IPS-18c (cell line): ENCODE data around the gene MBOAT2.
"Not testable (repeated sequence)": the region's sequence is repeated elsewhere in the genome, so short reads cannot be mapped to it uniquely, and the experiment has no call there.

Experiments used
- H3K4me3 ChIP-seq: 2 replicates; pipeline ENCODE4 v1.7.0; 2013; ENCODE audit warnings: low read depth, mild to moderate bottlenecking, low read length, moderate library complexity; ENCODE audit not compliant: insufficient read depth
- H3K9me3 ChIP-seq: one replicate; pipeline ENCODE4 v1.6.1; 2013; ENCODE audit warnings: mild to moderate bottlenecking, low read length, moderate library complexity; ENCODE audit not compliant: control insufficient read depth, insufficient read depth

Gene MBOAT2

DNA sequence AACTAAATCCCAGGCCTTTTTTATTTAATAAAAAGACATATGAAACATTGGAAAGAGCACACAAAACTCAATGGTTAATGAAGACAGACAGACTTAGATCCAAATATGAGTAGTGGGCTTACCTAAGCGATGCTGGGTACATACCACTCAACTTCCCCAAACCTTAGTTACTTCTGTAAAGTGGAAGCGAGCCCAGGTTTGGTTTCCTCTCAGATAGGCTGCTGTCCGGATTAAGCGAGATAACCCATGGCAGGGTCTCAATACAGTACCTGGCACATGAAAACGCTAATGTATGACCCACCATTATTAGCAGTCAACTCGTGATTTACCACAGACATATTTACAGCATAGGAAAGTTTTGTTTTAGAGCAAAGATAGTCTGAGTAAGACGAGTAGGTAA, 21.6 kb downstream of the MBOAT2 start:
- H3K4me3 ChIP-seq, result no peak overlapping the region
- H3K9me3 ChIP-seq, result no peaks in the 10 kb centered on the region

DNA sequence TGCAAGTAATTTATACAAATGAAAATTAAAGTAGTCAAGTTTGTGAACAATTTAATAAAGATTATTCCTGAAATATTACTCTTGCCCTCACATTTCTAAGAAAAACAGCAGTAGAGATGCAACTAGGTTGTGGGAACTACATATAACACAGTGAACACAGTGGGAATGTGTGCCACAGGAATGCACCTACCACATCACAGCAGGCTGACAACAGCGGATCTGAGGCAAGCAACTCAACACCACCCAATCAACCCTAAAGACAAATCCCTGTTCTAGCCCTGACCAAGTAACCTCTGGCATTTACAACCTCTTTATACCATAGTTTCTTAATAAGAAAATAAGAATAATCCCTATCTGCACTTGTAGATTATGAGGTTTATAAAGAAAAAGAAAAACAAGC, 23.4 kb downstream of the MBOAT2 start:
- Histone ChIP-seq H3K4me3 (no peak overlapping the region), H3K9me3 (peaks cover 3% of the 10 kb centered on the region)

DNA sequence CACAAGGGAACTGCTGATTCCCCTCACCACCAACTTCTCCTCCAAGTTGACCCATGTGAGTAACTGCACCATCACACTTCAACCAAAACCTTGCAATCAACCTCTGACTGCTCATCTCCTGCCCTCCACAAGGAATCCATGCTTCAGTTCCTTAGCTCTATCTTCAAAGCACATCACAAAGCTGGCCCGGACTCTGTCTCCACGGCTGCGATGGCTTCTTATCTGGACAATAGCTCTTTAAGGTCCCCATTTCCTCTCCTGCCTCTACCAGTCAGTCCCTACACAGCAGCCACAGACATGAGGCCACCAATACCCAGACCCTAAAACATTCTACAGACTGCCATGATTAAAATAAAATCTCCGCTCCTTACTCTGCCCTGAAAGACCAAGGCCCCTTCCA, 25.7 kb downstream of the MBOAT2 start:
- H3K4me3 ChIP-seq, result no peak overlapping the region
- H3K9me3 ChIP-seq, result peaks cover 3% of the 10 kb centered on the region

DNA sequence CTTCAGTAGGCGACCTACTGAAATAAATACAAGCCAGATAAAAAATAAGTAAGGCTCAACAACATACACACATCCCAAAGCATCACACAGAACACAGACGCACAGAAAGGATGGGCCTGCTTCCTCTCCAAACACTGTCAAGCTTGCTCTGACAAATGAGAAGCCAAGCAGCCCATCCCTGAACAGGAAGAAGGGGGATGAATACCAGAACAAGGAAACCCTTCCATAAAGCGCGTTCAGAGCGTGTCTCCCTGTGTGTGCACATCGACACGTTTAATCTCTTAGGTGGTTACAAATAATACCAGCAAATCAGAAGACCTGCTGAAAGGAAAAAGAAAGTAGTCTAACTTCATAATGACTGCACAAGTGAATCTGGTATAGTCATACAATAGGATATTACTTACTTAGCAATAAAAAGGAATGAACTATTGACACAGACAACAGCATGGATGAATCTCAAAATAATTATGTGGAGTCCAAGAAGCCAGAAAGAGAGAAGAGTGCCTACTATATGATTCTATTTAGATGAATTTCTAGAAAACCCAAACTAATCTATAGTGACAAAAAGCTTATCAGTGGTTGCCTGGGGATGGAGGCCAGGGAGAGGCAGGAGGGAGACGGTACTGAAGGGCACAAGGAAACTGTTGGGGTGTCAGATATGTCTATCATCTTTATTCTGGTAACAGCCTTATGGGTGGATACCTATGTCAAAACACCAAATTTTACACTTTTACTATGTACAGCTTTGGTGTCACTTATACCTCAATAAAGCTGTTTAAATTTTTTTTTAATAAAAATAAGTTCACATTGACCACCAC, 26.8 kb downstream of the MBOAT2 start:
- H3K4me3 ChIP-seq, result no peak overlapping the region
- peaks cover 3% of the 10 kb centered on the region for H3K9me3 ChIP-seq

DNA sequence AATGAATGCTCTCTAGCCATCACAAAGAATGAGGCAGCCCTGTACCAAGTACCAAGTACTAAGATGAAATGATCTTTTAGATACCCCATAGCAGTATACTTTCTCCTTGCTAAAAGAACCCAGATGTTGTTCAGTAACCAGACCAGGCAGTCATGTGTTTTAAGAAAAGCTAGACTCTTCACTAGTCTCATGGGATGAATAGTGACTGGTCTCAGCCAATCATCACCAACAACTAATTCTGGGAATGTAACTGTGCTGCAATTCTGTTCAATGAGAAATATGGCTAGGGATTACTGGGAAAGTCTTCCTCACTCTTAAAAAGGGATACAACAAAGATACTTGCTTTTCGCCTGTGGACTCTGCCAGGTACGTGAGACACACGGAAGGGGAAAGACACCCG, 29.5 kb downstream of the MBOAT2 start:
- Histone ChIP-seq H3K9me3 (peaks cover 3% of the 10 kb centered on the region), H3K4me3 (no peak overlapping the region)

DNA sequence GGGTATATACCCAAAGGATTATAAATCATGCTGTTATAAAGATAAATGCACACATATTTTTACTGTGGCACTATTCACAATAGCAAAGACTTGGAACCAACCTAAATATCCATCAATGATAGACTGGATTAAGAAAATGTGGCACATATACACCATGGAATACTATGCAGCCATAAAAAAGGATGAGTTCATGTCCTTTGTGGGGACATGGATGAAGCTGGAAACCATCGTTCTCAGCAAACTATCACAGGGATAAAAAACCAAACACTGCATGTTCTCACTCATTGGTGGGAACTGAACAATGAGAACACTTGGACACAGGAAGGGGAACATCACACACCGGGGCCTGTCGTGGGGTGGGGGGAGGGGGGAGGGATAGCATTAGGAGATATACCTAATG, 30.5 kb downstream of the MBOAT2 start:
- not testable (repeated sequence) for H3K4me3 ChIP-seq, H3K9me3 ChIP-seq

DNA sequence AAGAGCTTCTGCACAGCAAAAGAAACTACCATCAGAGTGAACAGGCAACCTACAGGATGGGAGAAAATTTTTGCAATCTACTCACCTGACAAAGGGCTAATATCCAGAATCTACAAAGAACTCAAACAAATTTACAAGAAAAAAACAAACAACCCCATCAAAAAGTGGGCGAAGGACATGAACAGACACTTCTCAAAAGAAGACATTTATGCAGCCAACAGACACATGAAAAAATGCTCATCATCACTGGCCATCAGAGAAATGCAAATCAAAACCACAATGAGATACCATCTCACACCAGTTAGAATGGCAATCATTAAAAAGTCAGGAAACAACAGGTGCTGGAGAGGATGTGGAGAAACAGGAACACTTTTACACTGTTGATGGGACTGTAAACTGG, 30.9 kb downstream of the MBOAT2 start:
- H3K9me3 ChIP-seq, H3K4me3 ChIP-seq: not testable (repeated sequence)

DNA sequence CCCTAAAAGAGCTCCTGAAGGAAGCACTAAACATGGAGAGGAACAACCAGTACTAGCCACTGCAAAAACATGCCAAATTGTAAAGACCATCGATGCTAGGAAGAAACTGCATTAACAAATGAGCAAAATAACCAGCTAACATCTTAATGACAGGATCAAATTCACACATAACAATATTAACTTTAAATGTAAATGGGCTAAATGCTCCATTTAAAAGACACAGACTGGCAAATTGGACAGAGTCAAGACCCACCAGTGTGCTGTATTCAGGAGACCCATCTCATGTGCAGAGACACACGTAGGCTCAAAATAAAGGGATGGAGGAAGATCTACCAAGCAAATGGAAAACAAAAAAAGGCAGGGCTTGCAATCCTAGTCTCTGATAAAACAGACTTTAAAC, 34.1 kb downstream of the MBOAT2 start:
- H3K9me3 ChIP-seq, H3K4me3 ChIP-seq: not testable (repeated sequence)

DNA sequence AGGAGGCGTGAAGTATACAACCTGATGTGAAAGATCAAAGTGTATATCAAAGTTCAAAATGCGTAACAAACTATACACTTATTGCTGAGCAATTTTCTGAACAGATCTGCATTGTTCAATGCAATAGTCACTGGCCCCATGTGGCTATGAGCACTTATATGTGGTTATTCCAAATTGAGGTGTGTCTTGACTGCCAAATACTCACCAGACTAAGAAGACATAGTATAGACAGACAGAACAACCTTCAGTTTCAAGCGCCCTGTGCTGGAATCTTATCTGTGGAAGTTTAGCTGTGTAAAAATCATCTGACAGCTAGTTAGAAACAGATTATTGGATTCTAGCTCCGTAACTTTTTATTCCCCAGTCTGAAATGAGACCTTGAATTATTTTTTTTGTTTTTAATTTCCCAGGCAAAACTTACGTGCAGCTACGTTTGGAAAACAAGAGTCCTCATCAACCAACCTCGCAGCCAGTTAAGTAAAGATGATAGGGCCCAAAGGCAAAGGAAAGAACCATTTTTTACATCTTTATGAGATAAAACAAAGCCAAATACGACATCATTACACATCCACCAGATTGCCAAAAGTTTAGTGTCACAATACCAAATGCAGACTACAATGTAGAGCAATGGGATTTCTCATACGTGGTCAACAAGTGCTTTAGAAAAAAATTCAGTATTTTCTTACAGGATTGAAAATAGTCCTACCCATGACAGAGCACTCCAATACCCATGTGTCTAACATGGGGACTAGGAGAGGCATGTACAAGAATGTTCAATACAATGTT, 37.2 kb downstream of the MBOAT2 start:
- Histone ChIP-seq H3K4me3 (no peak overlapping the region), H3K9me3 (no peaks in the 10 kb centered on the region)

DNA sequence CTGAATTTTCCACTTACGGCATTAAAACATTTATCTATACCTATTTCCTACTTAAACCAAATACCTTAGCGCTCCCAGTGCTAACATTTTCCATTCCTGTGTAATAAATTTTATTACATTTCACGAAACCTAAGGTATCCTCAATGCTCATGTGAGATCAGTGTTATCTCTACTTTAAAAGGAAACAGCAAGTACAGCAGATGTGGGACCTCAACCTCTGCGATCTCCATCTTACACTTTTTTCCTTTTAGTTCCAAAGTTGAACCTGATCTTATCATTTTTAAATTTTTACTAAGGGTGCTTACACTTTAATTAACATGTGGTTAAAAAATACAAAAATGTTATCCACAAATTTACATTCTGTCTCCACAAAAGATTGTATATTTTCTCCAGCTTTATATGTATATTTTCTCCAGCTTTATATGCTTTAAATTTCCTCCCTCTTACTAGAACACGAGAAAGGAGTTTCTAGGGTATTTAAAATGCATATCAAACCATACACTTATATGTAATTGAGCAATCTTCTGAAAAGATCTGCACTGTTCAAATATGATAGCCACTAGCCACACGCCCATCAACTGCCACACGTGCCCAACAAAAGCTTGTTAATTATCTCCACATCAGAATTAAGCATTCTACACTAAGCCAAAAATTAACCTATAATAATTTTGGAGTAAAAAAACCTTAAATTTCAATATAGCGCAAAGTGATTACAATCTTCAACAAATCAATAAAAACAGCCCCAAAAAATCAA, 38.1 kb downstream of the MBOAT2 start:
- Histone ChIP-seq H3K4me3 (no peak overlapping the region), H3K9me3 (no peaks in the 10 kb centered on the region)

DNA sequence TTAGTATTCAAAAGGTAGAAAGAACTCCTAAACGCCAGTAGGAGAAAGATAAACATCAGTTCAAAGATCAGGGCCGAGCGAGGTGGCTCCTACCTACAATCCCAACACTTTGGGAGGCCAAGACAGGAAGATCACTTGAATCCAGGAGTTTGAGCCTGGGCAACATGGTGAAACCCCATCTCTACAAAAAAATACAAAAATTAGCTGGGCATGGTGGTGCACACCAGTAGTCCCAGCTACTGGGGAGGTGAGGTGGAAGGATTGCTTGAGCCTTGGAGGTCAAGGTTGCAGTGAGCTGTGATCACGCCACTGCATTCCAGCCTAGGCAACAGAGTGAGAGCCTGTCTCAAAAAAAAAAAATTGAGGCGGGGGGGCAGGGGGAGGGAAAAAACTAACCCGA, 40.6 kb downstream of the MBOAT2 start:
- H3K9me3 ChIP-seq, result no peaks in the 10 kb centered on the region
- no peak overlapping the region for H3K4me3 ChIP-seq

DNA sequence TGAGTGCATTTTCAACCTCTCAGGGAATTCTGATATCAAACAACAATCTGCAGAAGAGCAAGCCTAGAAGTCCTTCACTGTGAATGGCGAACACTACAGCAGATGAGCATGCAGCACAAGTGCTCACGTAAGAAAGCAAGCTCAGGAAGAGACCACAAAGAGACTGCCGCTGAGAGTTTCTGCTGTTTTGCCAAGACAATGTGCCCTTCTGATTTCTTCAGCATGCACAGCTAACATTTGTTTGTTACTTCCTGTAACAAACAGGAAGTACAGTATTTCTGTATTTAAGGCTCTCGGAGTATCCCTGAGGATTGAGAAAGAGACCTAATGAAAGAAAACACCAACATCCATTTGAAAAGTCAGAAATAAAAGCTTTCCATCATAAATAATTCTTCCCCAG, 45.9 kb downstream of the MBOAT2 start:
- Histone ChIP-seq H3K9me3 (no peaks in the 10 kb centered on the region), H3K4me3 (no peak overlapping the region)

DNA sequence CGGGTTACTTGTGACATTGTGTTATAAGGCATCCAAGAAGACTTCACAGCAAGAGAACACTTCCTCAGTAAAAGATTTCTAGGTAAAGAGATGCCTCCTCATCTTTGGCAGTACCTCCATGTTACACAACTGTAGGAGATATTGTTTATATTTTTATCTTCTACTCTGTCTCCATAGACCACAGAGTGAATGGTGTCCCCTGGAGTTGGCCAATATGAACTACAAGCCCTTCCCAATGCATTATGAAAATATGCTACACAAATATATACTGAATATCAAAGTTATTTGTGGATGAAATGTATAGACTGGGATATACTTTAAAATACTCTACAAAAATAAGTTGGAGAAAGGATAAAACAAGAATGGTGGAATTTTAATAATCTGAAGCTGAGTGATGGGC, 46.7 kb downstream of the MBOAT2 start:
- Histone ChIP-seq H3K4me3 (no peak overlapping the region), H3K9me3 (no peaks in the 10 kb centered on the region)

DNA sequence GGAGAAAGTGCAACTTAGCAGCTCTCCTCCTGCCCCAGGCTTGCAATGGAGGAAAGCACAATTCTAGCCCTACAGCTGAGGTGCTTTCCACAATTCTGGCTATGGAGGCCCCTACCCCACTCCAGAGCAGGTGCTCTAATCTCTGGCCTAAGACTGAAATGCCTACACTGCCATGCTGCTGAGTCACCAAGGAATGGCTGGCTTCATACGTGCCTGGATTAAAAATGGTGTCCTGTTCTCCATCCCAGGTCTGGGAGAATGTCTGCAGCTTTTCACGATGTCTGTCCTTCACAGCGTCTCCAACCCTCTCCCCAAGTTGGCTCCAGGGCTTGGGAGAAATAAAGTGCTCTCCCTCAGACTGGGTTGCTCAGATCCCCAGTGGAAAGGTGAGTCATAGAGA, 48.5 kb downstream of the MBOAT2 start:
- Histone ChIP-seq H3K4me3 (no peak overlapping the region), H3K9me3 (peaks cover 2% of the 10 kb centered on the region)

DNA sequence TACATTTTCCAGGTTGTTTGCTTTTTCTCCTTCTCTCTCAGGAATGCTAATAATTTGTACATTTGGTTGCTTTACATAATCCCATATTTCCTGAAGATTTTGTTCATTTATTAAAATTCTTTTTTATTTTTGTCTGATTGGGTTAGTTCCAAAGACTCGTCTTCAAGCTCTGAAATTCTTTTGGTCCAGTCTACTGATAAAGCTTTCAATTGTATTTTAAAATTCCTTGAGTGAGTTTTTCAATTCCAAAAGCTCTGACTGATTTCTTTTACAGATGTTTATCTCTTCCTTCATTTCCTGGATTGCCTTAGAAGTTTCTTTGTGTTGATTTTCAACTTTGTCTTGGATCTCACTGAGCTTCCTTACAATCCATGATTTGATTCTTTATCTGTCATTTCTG, 50.0 kb downstream of the MBOAT2 start:
- H3K9me3 ChIP-seq, result peaks cover 2% of the 10 kb centered on the region
- H3K4me3 ChIP-seq, result no peak overlapping the region

DNA sequence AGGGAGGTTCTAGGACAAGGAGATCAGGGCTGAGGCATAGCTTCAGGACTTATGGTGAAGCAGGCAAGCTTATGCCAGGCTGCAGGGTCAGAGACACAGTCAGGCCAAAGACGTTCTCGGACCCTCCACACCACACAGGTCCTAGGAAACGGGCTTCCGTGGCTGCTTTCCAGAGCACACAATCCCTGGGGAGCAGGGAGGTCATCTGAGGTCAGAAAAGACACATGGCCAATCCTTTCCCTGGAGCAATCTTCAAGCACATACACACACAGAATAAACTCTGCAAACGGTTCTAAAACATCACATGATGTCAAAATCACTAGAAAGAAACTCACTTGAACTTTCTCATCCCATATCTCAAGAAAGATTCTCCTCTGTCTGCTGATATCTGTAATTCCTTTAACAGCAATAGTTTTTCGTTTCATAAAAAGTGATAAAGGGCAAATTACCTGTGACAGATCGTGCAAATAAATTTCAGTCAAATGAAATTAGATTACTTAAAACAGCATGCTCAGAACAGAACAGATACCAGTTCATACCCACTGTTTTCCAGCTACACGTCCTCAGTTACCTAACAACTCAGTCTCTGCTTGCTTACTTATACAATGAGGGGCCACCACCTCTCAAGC, 63.9 kb downstream of the MBOAT2 start:
- no peak overlapping the region for H3K4me3 ChIP-seq
- peaks cover 3% of the 10 kb centered on the region for H3K9me3 ChIP-seq

DNA sequence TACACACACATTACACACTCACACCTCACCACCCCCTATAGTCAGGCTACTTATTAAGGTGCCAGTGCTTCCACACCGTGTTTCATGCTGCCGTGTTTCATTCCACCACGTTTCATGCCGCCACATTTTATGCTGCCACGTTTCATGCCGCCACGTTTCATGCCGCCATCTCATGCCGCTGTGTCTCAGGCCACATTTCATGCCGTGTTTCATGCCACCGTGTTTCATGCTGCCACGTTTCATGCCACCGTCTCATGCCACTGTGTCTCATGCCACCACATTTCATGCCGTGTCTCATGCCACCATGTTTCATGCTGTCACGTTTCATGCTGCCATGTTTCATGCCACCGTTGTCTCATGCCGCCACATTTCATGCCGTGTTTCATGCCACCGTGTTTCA, 65.1 kb downstream of the MBOAT2 start:
- H3K4me3 ChIP-seq, result no peak overlapping the region
- peaks cover 3% of the 10 kb centered on the region for H3K9me3 ChIP-seq
